GM18502 (cell line): ENCODE results near the gene PITX2.

Experiments used
- ATAC-seq: cut with Tn5 transposase; IDR thresholded peaks from one replicate; pipeline ENCODE4 v1.9.1; 2021; ENCODE audit warnings: mild to moderate bottlenecking; ENCODE audit not compliant: unreplicated experiment, poor library complexity

The PITX2 gene

GRCh38 chr4:110624904-110625494, 2.1 kb upstream of the PITX2 start:
- ATAC-seq = no peak

- no peak for ATAC-seq
Observed at GRCh38 chr4:110624398-110624780, 1.5 kb upstream of the PITX2 start.

DNA sequence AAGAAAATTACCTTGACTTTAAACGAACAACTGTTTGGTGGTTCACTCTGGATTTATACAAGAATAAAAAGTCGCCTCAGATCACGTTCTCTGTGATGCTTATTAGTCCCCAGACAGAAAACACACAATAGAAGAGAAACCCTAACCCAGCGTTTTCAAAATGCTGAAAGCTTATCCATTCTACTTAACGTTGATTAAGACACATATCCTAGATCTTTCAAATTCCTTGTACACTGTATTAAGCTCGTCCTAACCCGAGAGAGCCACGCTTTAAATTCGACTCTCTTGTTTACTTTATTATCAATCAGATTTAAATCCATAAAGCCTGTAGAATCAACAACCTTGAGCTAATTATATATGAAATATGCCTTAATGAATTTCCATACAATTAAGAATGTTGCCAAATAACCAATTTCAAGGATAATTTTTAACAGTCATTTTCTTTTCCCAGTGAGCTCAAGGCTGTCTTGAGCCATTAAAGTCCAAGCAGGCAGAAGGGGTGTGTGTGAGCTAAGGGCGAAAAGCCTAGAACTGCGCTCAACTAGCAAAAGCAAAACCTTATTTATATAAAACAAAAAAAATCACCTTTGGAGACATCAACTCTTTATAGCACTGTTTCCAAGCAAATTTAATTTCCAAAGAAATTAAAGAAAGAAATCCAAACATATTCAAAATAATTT, 981 bp upstream of the PITX2 start:
- no peak for ATAC-seq

DNA sequence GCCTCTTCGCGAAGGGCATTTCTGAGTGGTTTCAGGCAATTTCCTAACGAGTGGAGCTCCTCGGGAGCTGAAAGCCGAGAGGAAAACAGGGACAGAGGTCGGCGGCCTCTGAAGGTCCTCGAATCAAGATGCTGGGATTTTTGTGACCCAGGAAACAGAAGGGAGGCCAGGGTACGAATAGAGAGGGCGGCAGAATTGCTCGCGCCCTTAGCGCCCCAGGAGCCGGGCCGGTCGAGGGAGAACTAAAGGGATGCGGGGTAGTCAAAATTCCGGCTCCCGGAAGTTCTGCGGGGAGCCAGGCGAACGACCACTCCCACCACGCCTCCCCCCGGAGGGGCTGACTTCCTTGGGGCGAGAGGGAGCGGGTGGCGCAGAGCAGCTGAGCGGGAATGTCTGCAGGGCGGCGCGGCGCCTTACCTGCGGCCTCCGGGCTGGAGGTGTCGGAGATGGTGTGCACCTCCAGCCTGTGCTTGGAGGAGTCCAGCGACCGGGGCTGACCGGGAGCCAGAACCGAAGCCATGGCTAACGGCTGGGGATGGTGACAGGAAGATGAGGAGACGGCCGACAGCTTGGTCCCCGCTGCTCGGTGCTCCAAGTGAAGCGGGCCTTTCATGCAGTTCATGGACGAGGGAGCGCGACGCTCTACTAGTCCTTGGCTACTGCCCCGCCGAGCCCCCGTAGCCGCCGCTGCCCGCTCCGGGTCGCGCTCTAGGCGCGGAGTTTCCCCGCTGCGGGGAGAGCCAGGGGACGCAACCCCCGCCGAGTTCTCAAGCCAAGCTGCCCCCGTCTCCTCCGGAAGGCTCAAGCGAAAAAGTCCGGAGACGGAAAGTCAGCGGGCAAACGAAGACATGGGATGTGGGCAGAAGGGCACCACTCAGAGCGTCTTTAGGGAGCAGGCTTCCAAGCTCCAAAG, 782 bp downstream of the PITX2 start:
- peak; percentile 10 for ATAC-seq

DNA sequence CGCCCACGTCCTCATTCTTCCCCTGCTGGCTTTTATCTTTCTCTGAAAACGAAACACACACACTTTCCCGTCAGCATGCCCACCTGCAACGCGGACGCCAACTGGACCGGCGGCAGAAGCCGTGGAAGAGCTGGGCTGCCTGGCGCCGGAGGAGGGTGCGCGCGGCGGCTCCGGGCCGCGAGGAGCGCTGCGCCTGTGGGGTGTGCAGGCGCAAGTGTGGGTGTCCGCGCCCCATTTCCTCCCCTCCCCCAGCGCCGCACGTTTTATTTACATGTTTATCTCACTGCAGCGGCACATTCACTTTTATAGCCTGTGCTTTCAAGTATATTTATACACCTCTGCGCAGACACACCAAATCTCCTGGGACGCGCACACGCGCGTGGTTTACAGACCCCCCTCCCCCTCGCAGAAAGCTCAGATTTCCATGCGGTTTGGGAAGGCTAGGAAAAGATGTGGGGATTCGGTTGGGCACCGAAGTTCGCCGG, 1.5 kb downstream of the PITX2 start:
- no peak for ATAC-seq

DNA sequence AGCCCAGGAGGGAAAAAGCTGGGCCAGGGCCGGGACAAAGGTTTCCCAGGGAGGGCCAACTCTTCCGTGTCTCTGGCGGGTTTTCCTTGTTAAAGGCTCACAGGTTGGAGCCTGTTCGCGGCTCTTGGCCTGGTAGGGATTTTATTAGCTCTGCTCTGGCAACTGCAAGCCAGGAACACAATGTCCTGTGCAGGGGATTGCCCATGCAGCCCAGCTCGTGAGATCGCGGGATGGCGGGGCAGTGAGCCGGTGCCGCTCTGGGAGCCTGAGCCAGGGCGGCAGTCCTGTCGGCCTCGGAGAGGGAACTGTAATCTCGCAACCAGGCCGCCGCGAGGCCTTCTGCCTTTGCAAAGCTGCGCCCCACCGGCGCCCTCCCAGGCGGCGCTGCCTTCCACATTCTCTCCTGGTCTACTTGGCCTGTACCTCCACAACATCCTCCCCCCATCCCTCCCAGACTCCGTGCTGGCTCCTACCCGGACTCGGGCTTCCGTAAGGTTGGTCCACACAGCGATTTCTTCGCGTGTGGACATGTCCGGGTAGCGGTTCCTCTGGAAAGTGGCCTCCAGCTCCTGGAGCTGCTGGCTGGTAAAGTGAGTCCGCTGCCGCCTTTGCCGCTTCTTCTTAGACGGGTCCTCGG, 2.1 kb downstream of the PITX2 start:
- ATAC-seq = no peak

DNA sequence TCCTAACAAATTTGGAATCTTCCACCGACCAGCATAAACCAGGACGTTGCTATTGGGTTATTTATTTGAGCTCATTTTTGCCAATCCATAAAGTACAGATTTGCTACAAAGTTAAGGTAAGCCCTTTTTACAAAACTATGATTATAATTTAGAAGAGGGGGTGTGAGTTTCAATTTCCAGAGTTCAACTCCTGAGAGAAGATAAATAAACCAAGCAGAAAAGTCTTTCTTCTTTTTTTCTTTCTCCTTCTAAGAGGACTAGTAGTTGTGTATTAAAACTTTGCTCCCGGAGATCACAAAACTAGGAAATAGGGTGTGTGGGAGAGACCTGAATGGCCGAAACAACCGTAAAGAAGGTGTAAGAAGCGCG, 2.6 kb downstream of the PITX2 start:
- no peak for ATAC-seq

GRCh38 chr4:110619463-110620247, 3.2 kb downstream of the PITX2 start:
- no peak for ATAC-seq

- ATAC-seq = no peak
Observed at GRCh38 chr4:110618581-110619462, 4.1 kb downstream of the PITX2 start.

- ATAC-seq = no peak
Observed at GRCh38 chr4:110617646-110618580, 5.0 kb downstream of the PITX2 start.

GRCh38 chr4:110617075-110617640, 5.7 kb downstream of the PITX2 start:
- ATAC-seq = no peak

DNA sequence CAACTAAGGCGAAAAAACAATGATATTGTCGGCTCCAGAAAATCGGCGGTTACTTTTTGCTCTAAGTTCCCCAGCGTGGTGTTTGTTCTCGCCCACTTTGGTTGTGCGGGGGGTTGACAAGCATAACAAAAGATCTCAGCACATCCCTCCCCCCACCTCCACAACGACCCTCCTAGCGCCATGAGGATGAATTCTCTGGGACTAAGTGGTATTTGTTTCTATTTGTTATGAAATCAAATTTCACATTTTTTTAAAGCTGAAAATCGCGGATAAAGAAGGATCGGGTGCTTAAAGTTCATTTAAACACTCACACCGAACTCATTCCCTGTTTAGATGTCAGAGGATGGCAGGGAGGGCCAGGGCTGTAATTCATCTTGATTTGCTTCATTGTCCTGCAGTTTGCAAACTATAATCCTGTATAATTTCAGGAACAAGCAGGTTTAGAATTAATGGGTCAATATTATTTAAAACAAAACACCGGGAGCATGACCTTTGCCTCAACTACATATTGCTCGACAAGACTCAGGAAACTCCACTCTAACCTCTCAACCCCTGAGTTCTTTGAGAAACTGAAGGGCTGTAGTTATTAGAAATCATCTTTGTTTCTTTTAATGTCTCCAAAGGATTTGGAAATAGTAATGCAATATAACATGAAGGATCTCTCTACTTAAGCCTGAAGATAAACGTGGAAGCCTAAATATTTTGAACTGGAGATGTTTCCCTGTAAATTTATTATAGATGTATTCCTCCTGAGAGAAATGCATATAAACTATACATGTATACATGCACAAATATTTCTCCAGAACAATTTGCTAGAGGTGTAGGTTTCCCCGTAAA, 6.4 kb downstream of the PITX2 start:
- no peak for ATAC-seq

- ATAC-seq = no peak
Observed at GRCh38 chr4:110615353-110616237, 7.3 kb downstream of the PITX2 start.

DNA sequence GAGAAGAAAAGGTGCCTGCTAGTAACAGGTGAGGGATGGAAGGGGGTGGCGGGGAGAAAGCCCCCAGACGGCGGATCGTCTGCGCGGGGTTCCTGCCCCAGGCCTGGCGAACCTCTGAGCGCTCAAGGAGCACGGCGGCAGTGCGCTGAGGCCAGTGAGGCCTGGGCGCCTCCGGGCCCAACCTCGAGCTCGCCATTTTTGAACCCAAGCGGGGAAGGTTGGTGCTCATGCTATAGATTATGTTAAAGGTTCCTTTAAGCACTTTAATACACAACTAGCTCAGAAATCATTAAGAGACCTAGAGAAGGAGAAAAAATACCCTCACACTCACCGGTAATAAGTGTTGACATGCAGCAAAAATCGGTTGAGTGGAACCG, 7.9 kb downstream of the PITX2 start:
- no peak for ATAC-seq

- no peak for ATAC-seq
Observed at GRCh38 chr4:110614173-110614963, 8.5 kb downstream of the PITX2 start.
